HG03378 (cell line): ENCODE results near the gene HINT2.

Experiments
- ATAC-seq: cut with Tn5 transposase; IDR thresholded peaks from one replicate; pipeline ENCODE4 v1.9.1; 2021; ENCODE audit warnings: mild to moderate bottlenecking, moderate library complexity; ENCODE audit not compliant: unreplicated experiment

The HINT2 gene

GRCh38 chr9:35781066-35781465 is 33.8 kb downstream of the HINT2 start:
- no peak for ATAC-seq

GRCh38 chr9:35778496-35778895 is 36.3 kb downstream of the HINT2 start:
- ATAC-seq, result no peak

GRCh38 chr9:35776018-35776417 is 38.8 kb downstream of the HINT2 start:
- ATAC-seq, result no peak

DNA sequence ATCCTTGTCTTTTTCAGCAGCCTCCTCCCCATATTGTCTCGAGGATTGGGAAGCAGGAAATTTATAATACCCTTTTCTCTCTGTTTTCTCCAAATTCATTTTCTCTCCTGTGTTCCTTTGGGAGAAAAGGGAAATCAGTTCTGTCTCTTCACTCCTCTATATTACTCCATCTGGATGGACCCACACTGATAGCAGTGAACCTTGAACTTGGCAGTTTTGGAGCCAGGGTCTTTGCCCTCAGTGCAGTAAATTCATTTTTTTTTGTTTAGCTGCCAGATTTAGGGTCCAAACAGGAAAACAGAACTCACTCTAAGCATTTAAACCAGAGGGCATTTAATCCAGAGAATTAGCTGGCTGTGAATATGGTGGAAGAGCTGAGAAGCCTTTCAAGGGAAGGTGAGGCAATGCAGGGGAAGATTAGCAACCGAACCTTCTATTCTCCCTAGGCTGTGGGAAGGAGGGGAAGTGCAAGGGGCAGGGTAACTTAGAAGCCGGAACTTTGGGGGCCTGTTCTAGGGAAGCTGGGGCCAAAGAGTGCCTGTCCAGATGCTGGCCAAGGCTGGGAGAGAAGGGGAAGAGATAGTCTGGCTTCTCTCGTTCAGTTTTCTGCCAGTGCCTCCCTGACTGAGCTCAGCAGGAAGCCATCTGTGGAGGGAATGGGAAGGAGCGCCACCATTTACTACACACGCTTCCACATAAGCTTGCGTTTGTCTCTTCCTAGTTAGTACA is 39.8 kb downstream of the HINT2 start:
- ATAC-seq, result no peak

DNA sequence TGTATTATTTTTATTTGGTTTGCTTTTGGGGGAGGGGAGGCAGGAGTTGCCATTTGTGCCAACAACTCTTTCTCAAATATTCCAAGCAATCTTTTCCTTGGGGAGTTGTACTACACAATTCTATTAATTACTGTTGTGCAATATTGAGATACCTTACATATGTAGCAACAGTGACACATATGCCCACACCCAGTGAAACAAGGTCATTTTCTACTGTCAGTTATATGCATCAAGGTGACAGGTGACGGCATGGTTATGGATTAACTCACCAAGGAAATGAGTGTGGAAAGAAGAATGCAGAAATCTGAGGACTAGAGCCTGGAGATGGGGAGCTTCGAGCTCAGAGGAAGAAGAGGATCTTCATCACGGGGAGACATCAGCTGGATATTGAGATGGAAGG is 42.9 kb downstream of the HINT2 start:
- no peak for ATAC-seq

- no peak for ATAC-seq
These were observed 43.3 kb downstream of the HINT2 start for GRCh38 chr9:35771534-35771933.

DNA sequence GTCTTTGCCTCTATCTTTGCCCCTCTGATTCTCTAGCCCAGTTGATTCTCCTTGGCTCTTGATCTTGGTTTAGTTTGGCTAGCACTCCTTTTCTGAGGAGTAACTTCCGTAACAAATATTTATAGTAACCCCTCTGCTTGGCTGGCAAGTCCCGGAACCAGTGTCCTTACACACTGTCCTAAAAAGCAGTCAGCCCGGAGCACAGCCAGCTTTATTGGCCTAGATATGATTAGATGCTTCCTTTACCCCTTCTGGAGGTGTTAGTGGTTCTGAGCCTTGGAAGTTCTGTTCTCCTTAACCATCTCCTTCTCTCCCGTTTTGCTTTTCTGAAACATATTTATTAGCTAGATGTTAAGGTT is 43.8 kb downstream of the HINT2 start:
- ATAC-seq, result no peak

GRCh38 chr9:35769763-35770162 is 45.1 kb downstream of the HINT2 start:
- no peak for ATAC-seq

GRCh38 chr9:35767458-35767857 is 47.4 kb downstream of the HINT2 start:
- ATAC-seq, result no peak

- ATAC-seq, result no peak
These were observed 47.8 kb downstream of the HINT2 start for GRCh38 chr9:35766997-35767396.

- ATAC-seq, result no peak
These were observed 51.0 kb downstream of the HINT2 start for GRCh38 chr9:35763803-35764202.

DNA sequence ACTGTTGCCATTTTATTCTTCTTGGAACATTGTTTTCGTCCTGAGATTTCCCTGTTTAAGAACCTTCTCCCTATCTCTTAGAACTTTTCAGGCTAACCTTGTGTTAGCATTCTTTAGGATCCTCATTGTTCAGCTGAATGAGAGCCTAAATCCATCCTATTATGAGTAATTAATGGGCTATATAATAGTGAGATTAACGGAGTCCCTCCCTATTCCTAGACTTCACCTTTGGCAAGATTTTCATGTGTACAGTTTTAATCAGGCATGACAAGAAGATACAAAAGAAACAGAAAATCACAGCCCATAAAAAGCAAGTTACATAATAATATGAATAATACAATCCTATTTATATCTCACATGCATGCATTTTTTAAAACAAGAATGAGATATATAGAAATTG is 51.7 kb downstream of the HINT2 start:
- ATAC-seq, result no peak
